GM12878 (cell line): ENCODE data around the gene DKK3.

Source experiments
- BCL3 ChIP-seq: IDR thresholded peaks from 2 replicates; pipeline ENCODE4 v1.6.1; 2011; ENCODE audit warnings: borderline replicate concordance, low read depth, mild to moderate bottlenecking, moderate library complexity, low read length; ENCODE audit not compliant: insufficient read depth, poor library complexity, severe bottlenecking
- GABPA ChIP-seq: IDR thresholded peaks from 2 replicates; pipeline ENCODE4 v1.6.1; 2014; ENCODE audit warnings: antibody characterized with exemption, low read depth, mild to moderate bottlenecking, inconsistent platforms
- JUND ChIP-seq: IDR thresholded peaks from 2 replicates; pipeline ENCODE4 v1.6.1; 2012; ENCODE audit warnings: low read depth, mild to moderate bottlenecking, low read length, improper control_type of control experiment, moderate library complexity
- MTA3 ChIP-seq: IDR thresholded peaks from 2 replicates; pipeline ENCODE4 v1.6.1; 2012; ENCODE audit warnings: low read length, inconsistent platforms, borderline replicate concordance
- TF ChIP-seq, protein P1 (sequence below), 3 experiments: IDR thresholded peaks in 2 of 3; conservative IDR thresholded peaks in 1 of 3; 2 replicates each; pipeline ENCODE4 v1.5.1; 2011; ENCODE audit warnings: low read depth in 3 of 3, low read length in 3 of 3, mild to moderate bottlenecking in 3 of 3, control low read depth in 2 of 3, moderate library complexity in 2 of 3, inconsistent platforms in 1 of 3, mixed read lengths in 1 of 3; ENCODE audit not compliant: control insufficient read depth in 2 of 3, insufficient read depth in 1 of 3; ENCODE audit errors: extremely low read depth in 1 of 3
- TF ChIP-seq, protein P2 (sequence below): IDR thresholded peaks from 2 replicates; pipeline ENCODE4 v1.6.1; 2012; ENCODE audit warnings: low read depth, low read length, improper control_type of control experiment

DNA sequence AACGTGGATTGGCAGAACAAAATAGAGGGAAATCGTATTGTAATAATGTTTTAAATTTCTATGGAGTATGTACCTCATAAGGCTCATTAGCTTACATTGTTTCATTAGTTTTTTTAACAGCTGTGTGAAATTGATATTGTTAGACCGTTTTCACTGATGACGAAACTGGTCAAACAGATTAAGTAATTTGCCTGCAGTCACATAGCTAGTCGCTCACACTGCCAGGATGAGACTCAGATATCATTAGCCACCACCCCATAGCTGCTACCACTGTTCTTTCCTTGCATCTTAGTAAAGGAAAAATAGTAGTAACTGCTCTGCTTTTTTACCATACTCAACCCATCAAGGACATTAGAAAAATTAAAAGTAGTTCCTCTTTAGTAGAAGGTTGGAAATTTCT, 64.0 kb downstream of the DKK3 start:
- TF ChIP-seq JUND (no peak), BCL3 (no peak), GABPA (no peak), MTA3 (no peak)
- TF ChIP-seq, protein P1, sequence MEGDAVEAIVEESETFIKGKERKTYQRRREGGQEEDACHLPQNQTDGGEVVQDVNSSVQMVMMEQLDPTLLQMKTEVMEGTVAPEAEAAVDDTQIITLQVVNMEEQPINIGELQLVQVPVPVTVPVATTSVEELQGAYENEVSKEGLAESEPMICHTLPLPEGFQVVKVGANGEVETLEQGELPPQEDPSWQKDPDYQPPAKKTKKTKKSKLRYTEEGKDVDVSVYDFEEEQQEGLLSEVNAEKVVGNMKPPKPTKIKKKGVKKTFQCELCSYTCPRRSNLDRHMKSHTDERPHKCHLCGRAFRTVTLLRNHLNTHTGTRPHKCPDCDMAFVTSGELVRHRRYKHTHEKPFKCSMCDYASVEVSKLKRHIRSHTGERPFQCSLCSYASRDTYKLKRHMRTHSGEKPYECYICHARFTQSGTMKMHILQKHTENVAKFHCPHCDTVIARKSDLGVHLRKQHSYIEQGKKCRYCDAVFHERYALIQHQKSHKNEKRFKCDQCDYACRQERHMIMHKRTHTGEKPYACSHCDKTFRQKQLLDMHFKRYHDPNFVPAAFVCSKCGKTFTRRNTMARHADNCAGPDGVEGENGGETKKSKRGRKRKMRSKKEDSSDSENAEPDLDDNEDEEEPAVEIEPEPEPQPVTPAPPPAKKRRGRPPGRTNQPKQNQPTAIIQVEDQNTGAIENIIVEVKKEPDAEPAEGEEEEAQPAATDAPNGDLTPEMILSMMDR (IDR thresholded peaks at IDR 0.05 in 2 of 3, conservative IDR thresholded peaks at IDR 0.05 in 1 of 3; ENCODE audit: control insufficient read depth in 2 of 3, extremely low read depth in 1 of 3, insufficient read depth in 1 of 3, low read depth in 3 of 3, low read length in 3 of 3) = no peak
- TF ChIP-seq, protein P2, sequence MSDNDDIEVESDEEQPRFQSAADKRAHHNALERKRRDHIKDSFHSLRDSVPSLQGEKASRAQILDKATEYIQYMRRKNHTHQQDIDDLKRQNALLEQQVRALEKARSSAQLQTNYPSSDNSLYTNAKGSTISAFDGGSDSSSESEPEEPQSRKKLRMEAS = no peak
